ENCODE data around the gene PXMP4. TPM values are rescaled to one million over a fixed set of nuclear protein-coding genes. Genes with fewer than 3 reads are reported as not detected.
"Not testable (repeated sequence)": the region's sequence is repeated elsewhere in the genome, so short reads cannot be mapped to it uniquely, and the experiment has no call there.

Gene PXMP4
- total RNA-seq, 3 donors from 2014 or later = 4.2 to 4.9 (median 4.4) TPM

- ATAC-seq (no peak), DNase-seq (no peak)
- Mint-ChIP-seq H3K36me3 (ENCODE audit: insufficient read depth) (no peaks in the 10 kb centered on the region), H3K4me1 (ENCODE audit: low read depth) (no peaks in the 10 kb centered on the region), H3K9me3 (no peaks in the 10 kb centered on the region), H3K27me3 (ENCODE audit: low read depth) (no peaks in the 10 kb centered on the region), H3K4me3 (no peak overlapping the region)
Measured at GRCh38 chr20:33703498-33704137, 16.5 kb downstream of the PXMP4 start.

- H3K9me3 Mint-ChIP-seq = no peaks in the 10 kb centered on the region
- no peaks in the 10 kb centered on the region for H3K27me3 Mint-ChIP-seq (ENCODE audit: low read depth)
- DNase-seq (no peak), ATAC-seq (no peak)
- H3K4me1 Mint-ChIP-seq (ENCODE audit: low read depth) = no peaks in the 10 kb centered on the region
- no peaks in the 10 kb centered on the region for H3K36me3 Mint-ChIP-seq (ENCODE audit: insufficient read depth)
- no peak overlapping the region for H3K4me3 Mint-ChIP-seq
Measured at GRCh38 chr20:33702861-33703260, 17.2 kb downstream of the PXMP4 start.

- no peaks in the 10 kb centered on the region for H3K27me3 Mint-ChIP-seq (ENCODE audit: low read depth)
- DNase-seq = no peak
- no peaks in the 10 kb centered on the region for H3K4me1 Mint-ChIP-seq (ENCODE audit: low read depth)
- no peak overlapping the region for H3K4me3 Mint-ChIP-seq
- H3K36me3 Mint-ChIP-seq (ENCODE audit: insufficient read depth) = no peaks in the 10 kb centered on the region
- no peaks in the 10 kb centered on the region for H3K9me3 Mint-ChIP-seq
- ATAC-seq = no peak
Measured at GRCh38 chr20:33701629-33702450, 18.3 kb downstream of the PXMP4 start.

GRCh38 chr20:33700696-33701441 is 19.2 kb downstream of the PXMP4 start:
- ATAC-seq, H3K4me3 Mint-ChIP-seq, H3K9me3 Mint-ChIP-seq: not testable (repeated sequence)

GRCh38 chr20:33698966-33699365 is 21.1 kb downstream of the PXMP4 start:
- DNase-seq; H3K27me3 Mint-ChIP-seq (ENCODE audit: low read depth); ATAC-seq; H3K4me3 Mint-ChIP-seq; H3K4me1 Mint-ChIP-seq (ENCODE audit: low read depth); H3K36me3 Mint-ChIP-seq (ENCODE audit: insufficient read depth); H3K9me3 Mint-ChIP-seq: not testable (repeated sequence)

More at GRCh38 chr20:33700696-33701441, 19.2 kb downstream of the PXMP4 start:
- H3K36me3 Mint-ChIP-seq (ENCODE audit: insufficient read depth); H3K4me1 Mint-ChIP-seq (ENCODE audit: low read depth); H3K27me3 Mint-ChIP-seq (ENCODE audit: low read depth); DNase-seq: not testable (repeated sequence)

GRCh38 chr20:33697129-33697528 is 23.0 kb downstream of the PXMP4 start:
- ATAC-seq (no peak), DNase-seq (no peak)
- Mint-ChIP-seq H3K27me3 (ENCODE audit: low read depth) (no peaks in the 10 kb centered on the region), H3K4me1 (ENCODE audit: low read depth) (no peaks in the 10 kb centered on the region), H3K4me3 (no peak overlapping the region), H3K9me3 (no peaks in the 10 kb centered on the region), H3K36me3 (ENCODE audit: insufficient read depth) (no peaks in the 10 kb centered on the region)

GRCh38 chr20:33696448-33696847 is 23.7 kb downstream of the PXMP4 start:
- Mint-ChIP-seq H3K4me3 (no peak overlapping the region), H3K36me3 (ENCODE audit: insufficient read depth) (no peaks in the 10 kb centered on the region), H3K27me3 (ENCODE audit: low read depth) (no peaks in the 10 kb centered on the region), H3K4me1 (ENCODE audit: low read depth) (no peaks in the 10 kb centered on the region), H3K9me3 (no peaks in the 10 kb centered on the region)
- ATAC-seq (no peak), DNase-seq (no peak)

- DNase-seq (no peak), ATAC-seq (no peak)
- Mint-ChIP-seq H3K9me3 (no peaks in the 10 kb centered on the region), H3K4me1 (ENCODE audit: low read depth) (peaks cover 7% of the 10 kb centered on the region), H3K36me3 (ENCODE audit: insufficient read depth) (no peaks in the 10 kb centered on the region), H3K4me3 (no peak overlapping the region), H3K27me3 (ENCODE audit: low read depth) (no peaks in the 10 kb centered on the region)
Measured at GRCh38 chr20:33694639-33695012, 25.5 kb downstream of the PXMP4 start.

GRCh38 chr20:33693741-33694638 is 26.1 kb downstream of the PXMP4 start:
- Mint-ChIP-seq H3K36me3 (ENCODE audit: insufficient read depth) (no peaks in the 10 kb centered on the region), H3K9me3 (no peaks in the 10 kb centered on the region), H3K27me3 (ENCODE audit: low read depth) (no peaks in the 10 kb centered on the region), H3K4me3 (no peak overlapping the region), H3K4me1 (ENCODE audit: low read depth) (peaks cover 13% of the 10 kb centered on the region)
- ATAC-seq (no peak), DNase-seq (no peak)

GRCh38 chr20:33693289-33693688 is 26.8 kb downstream of the PXMP4 start:
- peaks cover 20% of the 10 kb centered on the region for H3K4me1 Mint-ChIP-seq (ENCODE audit: low read depth)
- H3K36me3 Mint-ChIP-seq (ENCODE audit: insufficient read depth) = no peaks in the 10 kb centered on the region
- H3K4me3 Mint-ChIP-seq = no peak overlapping the region
- no peaks in the 10 kb centered on the region for H3K27me3 Mint-ChIP-seq (ENCODE audit: low read depth)
- no peak for DNase-seq
- ATAC-seq = no peak
- no peaks in the 10 kb centered on the region for H3K9me3 Mint-ChIP-seq

- H3K27me3 Mint-ChIP-seq (ENCODE audit: low read depth) = no peaks in the 10 kb centered on the region
- H3K9me3 Mint-ChIP-seq = no peaks in the 10 kb centered on the region
- H3K4me3 Mint-ChIP-seq = peak overlapping the region; percentile 17
- ATAC-seq (peak; percentile 16 to 18), DNase-seq (peak; percentile 47)
- no peaks in the 10 kb centered on the region for H3K36me3 Mint-ChIP-seq (ENCODE audit: insufficient read depth)
- H3K4me1 Mint-ChIP-seq (ENCODE audit: low read depth) = peaks cover 36% of the 10 kb centered on the region
Measured at GRCh38 chr20:33689973-33690372, 30.1 kb downstream of the PXMP4 start.

GRCh38 chr20:33689493-33689892 is 30.6 kb downstream of the PXMP4 start:
- Mint-ChIP-seq H3K4me3 (no peak overlapping the region), H3K36me3 (ENCODE audit: insufficient read depth) (no peaks in the 10 kb centered on the region), H3K9me3 (no peaks in the 10 kb centered on the region), H3K4me1 (ENCODE audit: low read depth) (peaks cover 40% of the 10 kb centered on the region), H3K27me3 (ENCODE audit: low read depth) (no peaks in the 10 kb centered on the region)
- DNase-seq = no peak
- ATAC-seq = no peak

GRCh38 chr20:33688938-33689424 is 31.1 kb downstream of the PXMP4 start:
- no peak overlapping the region for H3K4me3 Mint-ChIP-seq
- H3K4me1 Mint-ChIP-seq (ENCODE audit: low read depth) = peaks cover 40% of the 10 kb centered on the region
- no peaks in the 10 kb centered on the region for H3K9me3 Mint-ChIP-seq
- H3K36me3 Mint-ChIP-seq (ENCODE audit: insufficient read depth) = no peaks in the 10 kb centered on the region
- H3K27me3 Mint-ChIP-seq (ENCODE audit: low read depth) = no peaks in the 10 kb centered on the region
- no peak for DNase-seq
- ATAC-seq = no peak

Data from activated T-cell treated with anti-CD3 and anti-CD28 coated beads, Interleukin-2, amount 50 U/mL, for 4 hours (primary cell).